Activated CD4-positive, alpha-beta T cell treated with anti-CD3 and anti-CD28 coated beads for 48 hours (primary cell): ENCODE measurements around the gene FAM47C.
"Not testable (repeated sequence)": the region's sequence is repeated elsewhere in the genome, so short reads cannot be mapped to it uniquely, and the experiment has no call there.

Experiments
- DNase-seq: peaks from one replicate; pipeline ENCODE4 v3.0.0-alpha.2; 2020

Gene FAM47C

GRCh38 chrX:37008182-37008581 is at the start of gene FAM47C:
FAM47C (plus strand) TSS chrX:37008366; CDS start chrX:37008411, 45 bp downstream.
- not testable (repeated sequence) for DNase-seq

DNA sequence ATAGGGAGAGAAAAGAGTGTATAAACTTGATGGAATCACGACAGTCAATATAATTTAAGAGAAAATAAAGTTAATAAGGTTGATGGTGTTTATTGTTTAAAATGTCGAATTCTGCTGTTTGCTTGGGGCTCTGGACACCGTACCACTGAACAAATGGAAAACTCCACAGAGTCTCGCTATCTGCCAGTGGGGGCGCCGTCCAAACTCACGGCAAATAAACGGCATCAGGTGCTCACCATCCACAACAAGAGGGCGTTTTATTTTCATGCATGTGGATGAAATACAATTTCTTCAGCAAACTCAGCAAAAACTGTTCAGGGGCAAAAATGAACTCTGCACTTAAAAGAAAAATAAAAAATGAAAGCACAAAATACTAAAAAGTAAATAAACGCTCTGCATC is 46.6 kb upstream of the FAM47C start:
- no peak for DNase-seq

GRCh38 chrX:36963069-36963808 is 44.9 kb upstream of the FAM47C start:
- DNase-seq, result no peak

DNA sequence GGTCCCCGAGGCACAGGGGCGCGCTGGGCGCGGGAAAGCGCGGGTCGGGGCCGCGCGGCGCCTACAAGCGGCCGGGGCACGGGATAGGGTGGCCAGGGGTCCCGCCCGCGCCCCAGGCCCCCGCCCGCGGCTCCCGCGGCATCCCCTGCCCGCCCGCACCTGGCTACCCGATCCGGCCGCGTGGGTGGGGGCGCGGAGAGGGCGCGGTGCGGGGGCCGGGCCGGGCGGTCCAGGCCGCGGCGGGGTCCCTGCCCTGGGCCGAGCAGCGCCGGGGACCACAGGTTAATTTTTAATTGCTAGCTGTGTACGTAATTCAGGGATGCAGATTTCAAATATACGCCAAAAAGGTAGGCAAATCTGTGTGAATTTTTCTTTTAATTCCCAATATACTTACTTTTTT is 44.3 kb upstream of the FAM47C start:
- DNase-seq, result no peak

- DNase-seq, result no peak
These were observed 34.6 kb upstream of the FAM47C start for GRCh38 chrX:36973575-36973974.

GRCh38 chrX:36974911-36975310 is 33.3 kb upstream of the FAM47C start:
- DNase-seq, result no peak

GRCh38 chrX:36978886-36979285 is 29.3 kb upstream of the FAM47C start:
- DNase-seq, result no peak

DNA sequence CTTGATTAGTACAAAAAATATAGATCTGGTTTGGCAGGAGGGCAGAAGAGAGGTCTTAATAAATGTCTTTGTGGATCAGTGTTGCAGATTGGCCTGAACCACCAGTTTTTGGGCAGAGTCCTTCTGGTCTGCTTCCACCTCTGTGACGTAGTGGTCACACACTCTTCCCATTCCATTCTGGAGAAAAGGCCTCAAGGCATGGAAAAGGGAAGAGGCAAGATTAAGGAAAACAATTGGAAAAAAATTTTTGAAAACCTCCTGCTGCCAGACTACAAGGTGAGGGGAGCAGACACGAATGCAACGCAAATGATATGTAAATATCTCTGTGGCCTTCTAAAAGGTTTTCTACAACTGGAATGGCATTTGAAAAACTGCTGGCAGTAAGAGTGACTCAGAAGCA is 24.3 kb upstream of the FAM47C start:
- DNase-seq, result no peak

DNA sequence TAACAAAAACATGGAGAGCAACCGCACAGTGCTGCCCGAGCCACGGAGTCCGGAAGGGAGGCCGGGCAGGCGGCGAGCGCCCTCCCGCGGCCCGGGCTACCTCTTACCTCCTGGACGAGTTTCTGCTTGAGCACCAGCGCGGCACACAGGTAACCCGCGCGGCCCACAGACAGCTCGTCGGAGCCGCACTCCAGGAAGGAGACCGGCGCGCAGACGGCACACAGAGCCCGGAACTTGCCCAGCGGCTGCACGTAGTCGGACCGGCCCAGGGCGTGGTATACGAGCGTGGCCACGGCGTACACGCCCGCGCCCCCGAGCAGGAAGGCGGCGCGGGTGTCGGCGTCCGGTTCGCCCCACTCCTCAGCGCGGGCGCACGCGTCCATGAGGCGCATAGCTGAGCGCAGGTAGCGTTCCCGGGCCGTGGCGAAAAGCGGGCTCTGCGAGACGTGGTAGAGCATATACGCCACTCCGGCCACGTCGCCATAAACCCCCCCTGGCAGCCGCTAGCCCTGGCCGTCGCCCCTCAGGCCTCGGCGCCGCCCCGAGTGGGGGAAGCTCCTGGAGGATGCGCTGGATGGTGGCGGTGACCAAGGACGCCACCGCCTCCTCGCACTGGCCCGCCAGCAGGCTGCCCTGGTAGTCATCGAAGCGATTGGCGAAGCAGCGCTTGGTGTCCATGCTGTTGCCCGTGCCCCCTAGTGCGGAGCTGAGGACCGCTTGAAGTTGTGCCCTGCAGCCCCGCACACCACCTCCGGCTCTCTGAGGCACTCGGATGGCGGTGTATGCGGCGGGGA is 22.6 kb upstream of the FAM47C start:
- DNase-seq, result peak; percentile 3

- DNase-seq, result no peak
These were observed 21.9 kb upstream of the FAM47C start for GRCh38 chrX:36986231-36986630.

DNA sequence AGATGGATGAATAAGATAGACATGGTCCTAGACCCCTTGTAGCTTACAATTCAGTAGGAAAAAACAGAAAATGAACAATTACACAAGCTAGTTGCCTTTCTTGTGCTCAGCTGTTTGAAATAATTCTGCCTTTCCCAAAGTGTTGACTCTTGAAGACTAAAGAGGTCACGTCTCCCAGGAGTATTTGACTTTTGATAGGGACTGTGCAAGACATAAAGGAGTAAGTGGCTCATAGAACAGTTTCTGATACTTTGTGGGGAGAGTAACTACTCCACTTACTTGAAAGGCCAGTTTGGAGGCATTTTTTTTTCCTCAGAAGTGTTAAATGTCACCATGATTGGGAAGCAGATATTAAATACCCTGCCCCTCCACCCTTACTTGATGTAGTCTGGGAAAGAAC is 21.0 kb upstream of the FAM47C start:
- not testable (repeated sequence) for DNase-seq

DNA sequence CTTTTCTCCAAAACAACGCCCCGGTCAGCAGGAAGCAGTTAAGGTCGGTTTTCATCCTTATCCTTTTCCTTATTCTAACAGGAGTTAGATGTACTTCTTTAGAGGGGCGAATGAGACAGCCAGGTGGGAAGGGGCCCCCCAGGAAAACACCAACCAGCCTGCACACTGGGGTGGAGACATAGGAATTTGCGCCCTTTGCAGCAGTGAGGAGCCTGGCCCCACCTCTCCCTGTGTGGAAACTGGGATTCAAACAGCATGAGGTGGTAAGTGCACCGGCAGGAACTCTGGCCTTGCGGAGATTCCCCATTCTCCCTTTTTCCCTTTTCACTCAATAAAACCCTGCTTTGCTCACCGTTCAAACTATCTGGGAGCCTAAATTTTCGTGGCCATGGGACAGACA is 8.0 kb upstream of the FAM47C start:
- no peak for DNase-seq

DNA sequence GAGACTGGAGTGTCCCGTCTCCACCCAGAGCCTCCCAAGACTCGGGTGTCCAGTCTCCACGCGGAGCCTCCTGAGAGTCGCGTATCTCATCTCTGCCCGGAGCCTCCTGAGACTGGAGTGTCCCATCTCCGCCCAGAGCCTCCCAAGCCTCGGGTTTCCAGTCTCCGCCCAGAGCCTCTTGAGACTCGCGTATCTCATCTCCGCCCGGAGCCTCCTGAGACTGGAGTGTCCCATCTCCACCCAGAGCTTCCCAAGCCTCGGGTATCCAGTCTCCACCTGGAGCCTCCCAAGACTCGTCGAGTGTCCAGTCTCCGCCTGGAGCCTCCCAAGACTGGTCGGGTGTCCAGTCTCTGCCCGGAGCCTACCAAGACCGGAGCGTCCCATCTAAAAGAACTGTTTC is 2.3 kb downstream of the FAM47C start:
- DNase-seq, result no peak

- DNase-seq, result not testable (repeated sequence)
These were observed 26.1 kb downstream of the FAM47C start for GRCh38 chrX:37034260-37034659.

GRCh38 chrX:37036674-37037220 is 28.6 kb downstream of the FAM47C start:
- not testable (repeated sequence) for DNase-seq

DNA sequence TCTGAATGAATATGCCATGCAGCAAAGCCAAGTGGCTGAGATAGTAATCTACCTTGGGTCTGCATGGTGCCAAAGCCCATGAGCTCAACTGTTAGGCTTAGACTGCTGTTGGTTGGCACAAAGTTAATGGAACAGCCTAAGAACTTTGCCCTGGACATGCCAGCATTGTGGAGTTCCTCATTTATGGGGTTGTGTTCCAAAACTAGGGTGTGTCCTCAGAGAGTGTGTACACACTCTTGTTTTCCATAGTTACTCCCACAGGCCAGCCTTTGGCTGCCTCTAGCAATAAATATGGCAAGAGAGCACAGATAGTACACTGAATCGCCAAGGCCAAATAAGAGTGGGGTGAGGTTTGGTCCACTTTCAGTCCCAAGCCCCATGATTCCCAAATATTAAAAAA is 30.6 kb downstream of the FAM47C start:
- not testable (repeated sequence) for DNase-seq

DNA sequence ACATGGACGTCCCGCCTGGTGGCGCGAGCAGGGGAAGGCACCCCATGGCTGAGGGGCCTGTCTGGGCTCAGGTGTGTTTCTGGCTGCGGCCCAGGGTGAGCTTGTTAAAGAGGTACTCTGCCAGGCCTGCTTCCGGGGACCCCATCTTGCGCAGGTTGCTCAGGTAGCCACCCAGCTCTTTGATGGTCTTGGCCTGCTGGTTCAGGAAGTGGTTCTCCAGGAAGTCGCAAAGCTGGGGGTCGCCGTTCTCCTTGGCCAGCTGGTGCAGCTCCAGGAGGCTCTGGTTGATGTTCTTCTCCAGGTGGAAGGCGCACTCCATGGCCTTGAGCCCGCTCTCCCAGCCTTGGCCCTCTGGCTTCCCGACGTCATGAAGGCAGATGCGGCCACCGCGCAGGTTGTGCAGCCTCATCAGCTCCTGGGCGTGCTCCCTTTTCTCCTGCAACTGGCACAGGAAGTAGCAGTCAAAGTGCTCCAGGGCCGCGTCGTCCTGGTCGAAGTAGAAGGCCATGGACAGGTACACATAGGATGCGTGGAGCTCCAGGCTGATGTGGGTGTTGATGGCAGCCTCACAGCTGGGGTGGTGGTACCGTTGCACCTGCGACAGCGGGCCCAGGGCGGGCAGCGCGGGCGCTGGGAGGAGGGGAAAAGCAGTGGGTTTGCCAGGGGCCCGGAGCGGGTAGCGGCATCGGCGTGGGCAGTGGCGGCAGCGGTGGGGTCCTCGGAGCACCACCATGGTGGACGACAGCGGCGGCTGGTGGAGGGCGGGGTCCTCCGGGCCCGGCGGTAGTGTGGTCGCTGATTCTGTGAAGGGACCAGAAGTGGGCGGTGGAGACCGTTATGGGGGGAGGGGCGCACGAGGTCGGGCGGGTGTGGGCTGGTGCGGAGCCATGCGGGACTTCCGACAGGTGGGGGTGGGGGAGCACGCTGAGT is 35.1 kb downstream of the FAM47C start:
- DNase-seq, result not testable (repeated sequence)

- DNase-seq, result no peak
These were observed 39.6 kb downstream of the FAM47C start for GRCh38 chrX:37047776-37048175.

- DNase-seq, result not testable (repeated sequence)
These were observed 49.4 kb downstream of the FAM47C start for GRCh38 chrX:37057572-37057971.

GRCh38 chrX:37060999-37061398 is 52.8 kb downstream of the FAM47C start:
- DNase-seq, result no peak
